ENCODE results near the gene CLASP2. TPM values are rescaled to one million over a fixed set of nuclear protein-coding genes. Genes with fewer than 3 reads are reported as not detected.

CLASP2 gene
- polyA plus RNA-seq, 1 donor (not counting 4 experiments of a cell fraction or from before 2014, with no cell fraction given) = 49.5 TPM

- no peak for DNase-seq (ENCODE audit: low read depth, low spot score)
- Histone ChIP-seq H3K4me1 (ENCODE audit: control insufficient read depth, extremely low read depth, insufficient read depth, low read length) (no peaks in the 10 kb centered on the region), H3K27ac (ENCODE audit: control insufficient read depth, insufficient read depth, low read length) (no peak overlapping the region), H2AFZ (ENCODE audit: control insufficient read depth, low read length) (no peak overlapping the region), H3K27me3 (ENCODE audit: control insufficient read depth, extremely low read depth, insufficient read depth, low read length) (no peaks in the 10 kb centered on the region), H3K4me3 (ENCODE audit: control insufficient read depth in 2 of 3, extremely low read depth in 1 of 3, insufficient read depth in 2 of 3, low read depth in 1 of 3, low read length in 3 of 3) (no peak overlapping the region), H3K9ac (ENCODE audit: control insufficient read depth, extremely low read depth, insufficient read depth, low read length) (no peak overlapping the region), H4K20me1 (ENCODE audit: control insufficient read depth, extremely low read depth, insufficient read depth, low read length) (no peaks in the 10 kb centered on the region), H3K79me2 (ENCODE audit: control insufficient read depth, insufficient read depth, low read length) (no peaks in the 10 kb centered on the region), H3K36me3 (ENCODE audit: control insufficient read depth in 2 of 2, extremely low read depth in 1 of 2, insufficient read depth in 2 of 2, low read length in 2 of 2) (peaks cover 0 to 3% of the 10 kb centered on the region in 2 experiments), H3K9me1 (ENCODE audit: control insufficient read depth, extremely low read depth, insufficient read depth, low read length) (no peaks in the 10 kb centered on the region), H3K9me3 (ENCODE audit: control insufficient read depth, low read depth, low read length) (no peaks in the 10 kb centered on the region), H3K4me2 (ENCODE audit: control insufficient read depth, extremely low read depth, insufficient read depth, low read depth, low read length) (no peak overlapping the region)
- TF ChIP-seq CTCF (optimal IDR thresholded peaks at IDR 0.05 in 1 of 3, IDR thresholded peaks at IDR 0.05 in 1 of 3, conservative IDR thresholded peaks at IDR 0.05 in 1 of 3; ENCODE audit: extremely low read depth in 1 of 3, insufficient read depth in 2 of 3, low read length in 3 of 3) (no peak), EZH2 (IDR thresholded peaks at IDR 0.05; ENCODE audit: low read length) (no peak)
- dilution Hi-C loops (cut with MboI; ENCODE audit: extremely low pct_ligation_motif_present, low sequenced_read_pairs) = no loop called here
- no peak for FAIRE-seq
Observed at GRCh38 chr3:33543601-33544000, 174.5 kb downstream of the CLASP2 start.

- Histone ChIP-seq H3K27me3 (ENCODE audit: control insufficient read depth, extremely low read depth, insufficient read depth, low read length) (no peaks in the 10 kb centered on the region), H3K4me1 (ENCODE audit: control insufficient read depth, extremely low read depth, insufficient read depth, low read length) (no peaks in the 10 kb centered on the region), H3K9me1 (ENCODE audit: control insufficient read depth, extremely low read depth, insufficient read depth, low read length) (no peaks in the 10 kb centered on the region), H2AFZ (ENCODE audit: control insufficient read depth, low read length) (no peak overlapping the region), H3K4me3 (ENCODE audit: control insufficient read depth in 2 of 3, extremely low read depth in 1 of 3, insufficient read depth in 2 of 3, low read depth in 1 of 3, low read length in 3 of 3) (no peak overlapping the region), H3K36me3 (ENCODE audit: control insufficient read depth in 2 of 2, extremely low read depth in 1 of 2, insufficient read depth in 2 of 2, low read length in 2 of 2) (peaks cover 0 to 6% of the 10 kb centered on the region in 2 experiments), H3K9me3 (ENCODE audit: control insufficient read depth, low read depth, low read length) (no peaks in the 10 kb centered on the region), H3K27ac (ENCODE audit: control insufficient read depth, insufficient read depth, low read length) (no peak overlapping the region), H3K9ac (ENCODE audit: control insufficient read depth, extremely low read depth, insufficient read depth, low read length) (no peak overlapping the region), H3K79me2 (ENCODE audit: control insufficient read depth, insufficient read depth, low read length) (no peaks in the 10 kb centered on the region), H3K4me2 (ENCODE audit: control insufficient read depth, extremely low read depth, insufficient read depth, low read depth, low read length) (no peak overlapping the region), H4K20me1 (ENCODE audit: control insufficient read depth, extremely low read depth, insufficient read depth, low read length) (no peaks in the 10 kb centered on the region)
- no peak for TF ChIP-seq CTCF (optimal IDR thresholded peaks at IDR 0.05 in 1 of 3, IDR thresholded peaks at IDR 0.05 in 1 of 3, conservative IDR thresholded peaks at IDR 0.05 in 1 of 3; ENCODE audit: extremely low read depth in 1 of 3, insufficient read depth in 2 of 3, low read length in 3 of 3)
- TF ChIP-seq EZH2 (IDR thresholded peaks at IDR 0.05; ENCODE audit: low read length) = no peak
- FAIRE-seq = no peak
- dilution Hi-C loops (cut with MboI; ENCODE audit: extremely low pct_ligation_motif_present, low sequenced_read_pairs) = no loop called here
- DNase-seq (ENCODE audit: low read depth, low spot score) = no peak
Observed at GRCh38 chr3:33541918-33542317, 176.1 kb downstream of the CLASP2 start.

Measured in keratinocyte (primary cell).